Measurements from ENCODE around the gene DHRS9. TPM values are rescaled to one million over a fixed set of nuclear protein-coding genes. Genes with fewer than 3 reads are reported as not detected.

Gene DHRS9
- total RNA-seq, 1 experiment from 2014 or later, result 0.22 TPM

DNA sequence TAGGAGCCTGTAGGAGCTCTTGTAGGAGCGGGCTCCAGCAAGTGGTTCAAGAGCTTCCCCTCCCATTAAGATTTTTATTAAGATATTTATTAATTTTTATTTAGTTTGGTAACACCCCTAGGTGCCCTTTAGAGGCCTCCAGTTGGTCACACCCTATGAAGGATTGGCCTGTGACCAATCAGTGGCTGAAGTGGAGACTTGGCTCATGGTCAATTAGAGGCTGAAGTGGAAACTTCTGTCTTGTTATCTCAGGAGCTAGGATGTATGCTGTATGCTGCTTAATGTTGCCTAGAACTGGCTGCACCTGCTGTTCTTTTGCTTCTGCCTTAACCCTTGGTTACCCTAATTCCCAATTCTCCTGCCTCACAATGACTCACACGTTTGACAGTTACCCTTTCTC lies 48.7 kb downstream of the DHRS9 start:
- Histone ChIP-seq H3K27ac (ENCODE audit: low read length) (no peak overlapping the region), H3K4me1 (ENCODE audit: insufficient read depth, low read length) (no peaks in the 10 kb centered on the region), H4K20me1 (ENCODE audit: low read length) (no peaks in the 10 kb centered on the region), H3K4me3 (ENCODE audit: low read length) (no peak overlapping the region), H3K4me2 (ENCODE audit: low read length) (no peak overlapping the region), H2AFZ (ENCODE audit: low read length) (no peak overlapping the region), H3K36me3 (ENCODE audit: low read depth, low read length) (no peaks in the 10 kb centered on the region), H3K79me2 (ENCODE audit: low read length) (no peaks in the 10 kb centered on the region), H3K9ac (ENCODE audit: low read length) (no peak overlapping the region), H3K9me2 (replicated peaks; ENCODE audit: low read length) (no peaks in the 10 kb centered on the region), H3F3A (ENCODE audit: low read length, unreplicated experiment) (no peaks in the 10 kb centered on the region), H3K9me3 (ENCODE audit: low read length) (no peaks in the 10 kb centered on the region), H3K27me3 (ENCODE audit: low read length) (no peaks in the 10 kb centered on the region)
- CTCF ChIA-PET, result no interaction called here
- intact Hi-C loops (cut with micrococcal nuclease), result no loop called here
- no peak for TF ChIP-seq EZH2phosphoT487 (IDR thresholded peaks at IDR 0.05; ENCODE audit: borderline replicate concordance, low read length)
- TF ChIP-seq EZH2 (IDR thresholded peaks at IDR 0.05; ENCODE audit: low read length, unreplicated experiment), result no peak
- TF ChIP-seq, protein P1, sequence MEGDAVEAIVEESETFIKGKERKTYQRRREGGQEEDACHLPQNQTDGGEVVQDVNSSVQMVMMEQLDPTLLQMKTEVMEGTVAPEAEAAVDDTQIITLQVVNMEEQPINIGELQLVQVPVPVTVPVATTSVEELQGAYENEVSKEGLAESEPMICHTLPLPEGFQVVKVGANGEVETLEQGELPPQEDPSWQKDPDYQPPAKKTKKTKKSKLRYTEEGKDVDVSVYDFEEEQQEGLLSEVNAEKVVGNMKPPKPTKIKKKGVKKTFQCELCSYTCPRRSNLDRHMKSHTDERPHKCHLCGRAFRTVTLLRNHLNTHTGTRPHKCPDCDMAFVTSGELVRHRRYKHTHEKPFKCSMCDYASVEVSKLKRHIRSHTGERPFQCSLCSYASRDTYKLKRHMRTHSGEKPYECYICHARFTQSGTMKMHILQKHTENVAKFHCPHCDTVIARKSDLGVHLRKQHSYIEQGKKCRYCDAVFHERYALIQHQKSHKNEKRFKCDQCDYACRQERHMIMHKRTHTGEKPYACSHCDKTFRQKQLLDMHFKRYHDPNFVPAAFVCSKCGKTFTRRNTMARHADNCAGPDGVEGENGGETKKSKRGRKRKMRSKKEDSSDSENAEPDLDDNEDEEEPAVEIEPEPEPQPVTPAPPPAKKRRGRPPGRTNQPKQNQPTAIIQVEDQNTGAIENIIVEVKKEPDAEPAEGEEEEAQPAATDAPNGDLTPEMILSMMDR (conservative IDR thresholded peaks at IDR 0.05; ENCODE audit: low read depth, low read length), result no peak
- ATAC-seq (no peak), DNase-seq (no peak)
- no TSS peak for BruUV-seq (replicated peaks)
- POLR2A ChIA-PET (ENCODE audit: unreplicated experiment), result no interaction called here

DNA sequence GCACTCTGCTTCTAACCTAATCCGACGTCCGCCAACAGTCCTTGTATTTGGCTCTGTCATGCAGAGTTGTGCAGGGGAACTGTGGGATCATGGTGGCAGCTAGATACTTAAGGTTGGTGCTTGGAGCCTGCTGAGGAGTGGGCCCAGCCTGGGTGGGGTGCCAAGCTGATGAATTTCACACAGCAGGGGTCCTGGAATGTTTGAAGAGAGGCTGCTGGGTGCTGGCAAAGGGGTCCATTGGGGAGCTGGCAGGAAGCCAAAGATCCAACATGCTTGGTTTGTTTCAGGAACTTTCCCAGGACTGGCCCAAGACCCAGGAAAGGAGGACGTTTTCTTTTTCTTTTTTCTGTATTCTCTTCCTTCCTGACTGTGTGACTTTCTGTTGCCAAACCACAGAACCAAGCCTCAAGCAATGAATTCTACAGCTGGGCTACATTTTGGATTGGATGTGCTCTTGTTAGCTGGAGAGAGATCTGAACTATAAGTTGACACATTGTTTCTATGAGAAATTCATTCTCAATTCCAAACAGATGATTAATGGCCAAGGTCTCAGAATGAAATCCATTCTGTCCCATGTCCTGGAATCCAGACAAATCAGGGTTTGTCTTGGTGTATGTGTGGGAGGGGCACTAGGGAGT lies 49.9 kb downstream of the DHRS9 start:
- TF ChIP-seq, protein P1 (conservative IDR thresholded peaks at IDR 0.05; ENCODE audit: low read depth, low read length), result no peak
- TF ChIP-seq EZH2 (IDR thresholded peaks at IDR 0.05; ENCODE audit: low read length, unreplicated experiment) (no peak), EZH2phosphoT487 (IDR thresholded peaks at IDR 0.05; ENCODE audit: borderline replicate concordance, low read length) (no peak)
- POLR2A ChIA-PET (ENCODE audit: unreplicated experiment), result no interaction called here
- CTCF ChIA-PET, result no interaction called here
- Histone ChIP-seq H3K4me1 (ENCODE audit: insufficient read depth, low read length) (no peaks in the 10 kb centered on the region), H2AFZ (ENCODE audit: low read length) (no peak overlapping the region), H3K27ac (ENCODE audit: low read length) (no peak overlapping the region), H3K9me2 (replicated peaks; ENCODE audit: low read length) (no peaks in the 10 kb centered on the region), H3K9ac (ENCODE audit: low read length) (no peak overlapping the region), H3F3A (ENCODE audit: low read length, unreplicated experiment) (no peaks in the 10 kb centered on the region), H3K79me2 (ENCODE audit: low read length) (no peaks in the 10 kb centered on the region), H3K36me3 (ENCODE audit: low read depth, low read length) (no peaks in the 10 kb centered on the region), H3K27me3 (ENCODE audit: low read length) (no peaks in the 10 kb centered on the region), H3K4me3 (ENCODE audit: low read length) (no peak overlapping the region), H3K9me3 (ENCODE audit: low read length) (no peaks in the 10 kb centered on the region), H3K4me2 (ENCODE audit: low read length) (no peak overlapping the region), H4K20me1 (ENCODE audit: low read length) (no peaks in the 10 kb centered on the region)
- intact Hi-C loops (cut with micrococcal nuclease), result no loop called here
- ATAC-seq (no peak), DNase-seq (peak; percentile 32)
- BruUV-seq (replicated peaks), result no TSS peak

DNA sequence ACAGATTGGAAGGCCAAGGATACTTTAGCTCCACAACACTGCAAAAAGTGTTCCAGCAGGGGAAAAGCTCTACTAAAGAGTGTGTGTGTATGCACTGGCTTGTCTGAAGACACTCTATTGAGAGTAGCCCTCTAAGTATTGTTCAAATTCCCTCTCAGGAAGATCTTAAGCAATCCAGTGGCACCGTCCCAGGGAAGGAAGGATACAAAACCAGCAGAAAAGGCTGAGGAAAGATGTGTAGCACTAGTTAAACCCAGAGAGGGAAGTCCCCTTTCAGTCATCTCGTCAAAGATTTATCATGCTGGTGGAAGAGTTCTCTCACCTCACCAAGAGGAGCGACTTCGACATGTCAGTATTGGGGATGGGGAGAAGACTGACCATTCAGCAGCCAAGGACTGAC lies 50.5 kb downstream of the DHRS9 start:
- Histone ChIP-seq H4K20me1 (ENCODE audit: low read length) (no peaks in the 10 kb centered on the region), H3K27me3 (ENCODE audit: low read length) (no peaks in the 10 kb centered on the region), H3K9me3 (ENCODE audit: low read length) (no peaks in the 10 kb centered on the region), H3K79me2 (ENCODE audit: low read length) (no peaks in the 10 kb centered on the region), H3K36me3 (ENCODE audit: low read depth, low read length) (no peaks in the 10 kb centered on the region), H3K9me2 (replicated peaks; ENCODE audit: low read length) (no peaks in the 10 kb centered on the region), H3K9ac (ENCODE audit: low read length) (no peak overlapping the region), H3K4me2 (ENCODE audit: low read length) (no peak overlapping the region), H3K4me3 (ENCODE audit: low read length) (no peak overlapping the region), H3K4me1 (ENCODE audit: insufficient read depth, low read length) (no peaks in the 10 kb centered on the region), H2AFZ (ENCODE audit: low read length) (no peak overlapping the region), H3F3A (ENCODE audit: low read length, unreplicated experiment) (no peaks in the 10 kb centered on the region), H3K27ac (ENCODE audit: low read length) (no peak overlapping the region)
- ChIA-PET POLR2A (ENCODE audit: unreplicated experiment) (no interaction called here), CTCF (no interaction called here)
- ATAC-seq (no peak), DNase-seq (no peak)
- no TSS peak for BruUV-seq (replicated peaks)
- intact Hi-C loops (cut with micrococcal nuclease), result no loop called here
- TF ChIP-seq, protein P1 (conservative IDR thresholded peaks at IDR 0.05; ENCODE audit: low read depth, low read length), result no peak
- no peak for TF ChIP-seq EZH2 (IDR thresholded peaks at IDR 0.05; ENCODE audit: low read length, unreplicated experiment)
- no peak for TF ChIP-seq EZH2phosphoT487 (IDR thresholded peaks at IDR 0.05; ENCODE audit: borderline replicate concordance, low read length)
